Inflammatory macrophage treated with lipopolysaccharide for 4 hours (primary cell): Measurements from ENCODE around the gene ARPC2.

Experiments used
- DNase-seq: peaks from one replicate; pipeline ENCODE4 v3.0.0-alpha.2; 2020

The ARPC2 gene

DNA sequence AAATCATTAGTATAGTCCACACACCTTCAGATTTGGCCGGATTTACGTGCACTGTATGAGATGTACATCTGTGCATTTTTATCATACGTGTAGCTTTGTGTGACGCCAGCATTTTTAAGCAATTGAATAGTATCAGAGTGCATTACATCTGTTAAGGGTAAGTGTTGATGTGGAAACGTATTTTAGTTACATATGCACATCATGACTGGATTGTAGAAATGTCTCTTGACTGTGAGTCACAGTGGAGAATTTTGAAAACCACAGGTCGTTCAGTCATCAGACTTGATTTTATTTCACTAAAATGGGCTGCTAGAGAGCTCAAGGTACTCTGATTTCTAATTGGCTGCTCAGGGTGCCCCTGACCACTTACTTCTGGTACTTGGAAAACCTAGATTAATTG lies 38.5 kb downstream of the ARPC2 start:
- peak; percentile 86 for DNase-seq

GRCh38 chr2:218256612-218257350 lies 39.8 kb downstream of the ARPC2 start:
- DNase-seq, result no peak

- DNase-seq, result peak; percentile 92
These were observed 40.5 kb downstream of the ARPC2 start for GRCh38 chr2:218257390-218257981.

- DNase-seq, result peak; percentile 85
These were observed 42.3 kb downstream of the ARPC2 start for GRCh38 chr2:218259099-218259961.

DNA sequence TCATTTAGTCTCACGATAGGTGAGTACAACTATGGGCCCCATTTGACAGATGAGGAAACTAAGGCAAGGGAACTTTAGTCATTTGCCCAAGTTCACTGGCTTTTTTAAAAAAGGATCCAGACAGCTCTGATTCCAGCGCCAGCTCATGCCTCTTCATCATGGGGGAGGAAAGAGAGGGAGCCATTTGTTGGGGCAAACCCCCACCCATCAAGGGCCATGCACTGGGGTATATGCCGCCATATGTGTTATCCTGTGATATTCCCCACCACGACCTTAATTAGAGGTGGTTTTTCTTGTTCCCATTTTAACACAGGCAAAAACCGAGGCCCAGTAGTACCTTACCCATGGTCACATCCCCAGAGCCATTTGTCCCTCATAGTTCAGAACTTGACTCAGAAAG lies 43.2 kb downstream of the ARPC2 start:
- DNase-seq, result no peak

- DNase-seq, result no peak
These were observed 43.9 kb downstream of the ARPC2 start, which contains the start of gene GPBAR1 for GRCh38 chr2:218260742-218261422. Gene GPBAR1 (plus strand): TSS chr2:218261015. CDS start chr2:218262725, 1,710 bp downstream.

DNA sequence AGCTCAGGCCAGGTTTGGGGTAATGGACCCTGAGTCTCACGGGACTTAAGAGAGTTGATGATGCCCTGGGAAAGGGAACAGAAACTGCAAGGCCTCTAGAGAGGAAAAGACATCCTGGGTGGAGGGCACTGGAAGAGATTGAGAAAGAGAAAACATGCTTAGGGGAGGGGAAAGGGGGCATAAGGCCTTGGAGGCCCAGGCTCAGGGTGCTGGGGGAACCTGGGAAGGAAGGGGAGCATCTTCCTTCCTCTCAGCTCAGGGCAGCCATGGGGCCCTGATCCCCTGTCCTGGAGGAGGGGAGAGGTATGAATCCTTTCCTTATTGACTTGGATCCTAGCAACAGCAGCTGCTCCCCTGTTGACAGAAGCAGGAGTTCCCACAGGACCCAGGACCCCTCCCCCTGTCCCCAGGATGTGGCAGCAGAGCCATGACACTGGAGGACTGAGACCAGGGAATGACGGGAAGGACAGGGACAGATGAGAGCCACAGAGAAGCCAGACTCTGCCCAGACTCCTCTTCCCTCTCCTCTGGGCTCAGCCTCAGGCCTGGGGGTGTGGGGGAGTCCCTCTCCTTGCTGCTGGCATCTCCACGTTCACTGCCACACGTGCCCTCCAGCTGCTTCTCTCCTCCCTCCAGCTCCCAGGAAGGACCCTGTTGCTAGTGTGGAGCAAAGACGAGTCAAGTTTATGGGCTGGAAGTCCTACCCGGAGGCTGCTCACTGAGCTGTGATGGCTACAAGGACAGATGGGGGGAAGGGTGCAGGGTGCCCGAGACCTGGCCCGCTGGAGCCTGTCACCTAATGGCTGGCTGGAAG lies 44.6 kb downstream of the ARPC2 start:
- peak; percentile 72 for DNase-seq

DNA sequence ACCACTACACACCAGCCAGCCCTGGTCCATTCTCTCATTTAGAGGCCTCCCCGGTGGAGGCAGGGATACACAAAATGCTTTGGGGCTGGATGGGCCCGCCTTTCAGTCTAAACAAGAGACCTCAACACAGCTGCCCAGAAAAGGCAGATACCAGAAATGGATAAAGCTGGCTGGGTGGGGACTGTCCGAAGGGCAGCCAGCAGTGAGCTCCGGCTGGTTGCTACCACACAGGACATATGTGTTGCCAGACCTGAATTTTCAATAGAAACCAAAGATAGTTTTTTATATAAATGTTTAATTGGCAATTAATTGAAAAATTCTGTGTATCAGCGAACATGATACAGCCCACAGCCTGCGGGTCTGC lies 45.2 kb downstream of the ARPC2 start:
- DNase-seq, result no peak

DNA sequence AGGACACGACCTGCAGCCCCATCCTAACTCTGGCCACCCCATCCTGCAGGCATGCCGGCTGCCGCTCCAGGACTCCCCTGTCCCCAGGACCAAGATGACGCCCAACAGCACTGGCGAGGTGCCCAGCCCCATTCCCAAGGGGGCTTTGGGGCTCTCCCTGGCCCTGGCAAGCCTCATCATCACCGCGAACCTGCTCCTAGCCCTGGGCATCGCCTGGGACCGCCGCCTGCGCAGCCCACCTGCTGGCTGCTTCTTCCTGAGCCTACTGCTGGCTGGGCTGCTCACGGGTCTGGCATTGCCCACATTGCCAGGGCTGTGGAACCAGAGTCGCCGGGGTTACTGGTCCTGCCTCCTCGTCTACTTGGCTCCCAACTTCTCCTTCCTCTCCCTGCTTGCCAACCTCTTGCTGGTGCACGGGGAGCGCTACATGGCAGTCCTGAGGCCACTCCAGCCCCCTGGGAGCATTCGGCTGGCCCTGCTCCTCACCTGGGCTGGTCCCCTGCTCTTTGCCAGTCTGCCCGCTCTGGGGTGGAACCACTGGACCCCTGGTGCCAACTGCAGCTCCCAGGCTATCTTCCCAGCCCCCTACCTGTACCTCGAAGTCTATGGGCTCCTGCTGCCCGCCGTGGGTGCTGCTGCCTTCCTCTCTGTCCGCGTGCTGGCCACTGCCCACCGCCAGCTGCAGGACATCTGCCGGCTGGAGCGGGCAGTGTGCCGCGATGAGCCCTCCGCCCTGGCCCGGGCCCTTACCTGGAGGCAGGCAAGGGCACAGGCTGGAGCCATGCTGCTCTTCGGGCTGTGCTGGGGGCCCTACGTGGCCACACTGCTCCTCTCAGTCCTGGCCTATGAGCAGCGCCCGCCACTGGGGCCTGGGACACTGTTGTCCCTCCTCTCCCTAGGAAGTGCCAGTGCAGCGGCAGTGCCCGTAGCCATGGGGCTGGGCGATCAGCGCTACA lies 45.9 kb downstream of the ARPC2 start:
- DNase-seq, result no peak

GRCh38 chr2:218263817-218264641 lies 47.0 kb downstream of the ARPC2 start:
- DNase-seq, result peak; percentile 85

DNA sequence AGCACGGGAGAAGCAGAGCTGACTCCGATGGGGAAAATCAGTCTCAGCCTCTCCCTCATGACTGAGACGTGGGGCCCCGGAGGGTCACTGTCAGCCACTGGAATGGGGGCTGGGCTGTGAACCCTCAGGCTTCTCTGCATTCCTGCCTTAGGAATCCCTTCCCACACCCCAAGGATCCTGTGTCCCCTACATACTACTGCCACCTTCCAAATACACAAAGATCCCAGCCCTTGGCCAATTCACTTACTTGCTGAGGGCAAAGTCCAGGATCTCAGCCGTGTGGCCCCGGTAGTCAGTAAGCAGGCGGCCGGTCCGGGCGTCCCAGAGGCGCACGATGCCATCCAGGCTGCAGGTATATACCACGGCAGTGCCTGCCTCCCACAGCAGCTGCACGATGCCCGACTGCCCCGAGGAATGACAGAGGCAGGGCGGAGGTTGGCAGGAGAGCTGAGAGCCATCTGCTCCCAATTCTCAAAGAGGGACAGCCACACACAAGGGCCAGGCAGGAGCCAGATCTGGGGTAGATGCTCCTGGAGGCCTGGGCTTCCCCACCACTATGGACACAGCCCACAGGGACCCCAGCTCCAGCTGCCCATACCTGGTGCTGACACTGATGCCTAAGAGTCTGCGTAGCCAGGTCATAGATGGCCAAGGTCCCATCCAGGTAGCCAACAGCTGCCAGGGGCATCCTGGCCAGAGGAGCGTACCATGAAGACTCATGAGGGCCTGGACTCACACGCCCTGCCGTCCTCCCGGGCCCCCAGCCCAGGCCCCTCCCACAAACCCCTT lies 48.0 kb downstream of the ARPC2 start:
- no peak for DNase-seq

DNA sequence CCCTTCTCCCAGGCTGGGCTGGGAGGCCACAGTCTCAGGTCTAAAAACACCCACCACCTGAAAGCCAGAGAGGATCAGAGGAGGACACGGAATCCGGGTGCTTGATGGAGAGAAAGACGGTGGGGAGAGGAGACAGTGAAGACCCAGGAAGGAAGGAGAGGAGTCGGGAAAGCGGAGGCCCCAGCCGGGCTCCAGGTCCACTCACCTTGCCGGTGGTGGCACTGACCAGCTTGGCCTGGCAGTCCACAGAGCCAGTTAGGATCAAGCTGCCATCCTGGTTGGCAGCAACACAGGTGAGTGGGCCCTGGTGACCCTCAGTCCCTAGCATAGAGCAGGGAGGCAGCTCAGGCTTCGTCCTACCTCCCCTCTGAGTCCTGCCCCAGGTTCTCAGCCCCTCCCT lies 48.6 kb downstream of the ARPC2 start:
- no peak for DNase-seq

GRCh38 chr2:218266316-218266979 lies 49.5 kb downstream of the ARPC2 start:
- DNase-seq, result no peak

GRCh38 chr2:218267259-218267658 lies 50.3 kb downstream of the ARPC2 start:
- DNase-seq, result no peak

DNA sequence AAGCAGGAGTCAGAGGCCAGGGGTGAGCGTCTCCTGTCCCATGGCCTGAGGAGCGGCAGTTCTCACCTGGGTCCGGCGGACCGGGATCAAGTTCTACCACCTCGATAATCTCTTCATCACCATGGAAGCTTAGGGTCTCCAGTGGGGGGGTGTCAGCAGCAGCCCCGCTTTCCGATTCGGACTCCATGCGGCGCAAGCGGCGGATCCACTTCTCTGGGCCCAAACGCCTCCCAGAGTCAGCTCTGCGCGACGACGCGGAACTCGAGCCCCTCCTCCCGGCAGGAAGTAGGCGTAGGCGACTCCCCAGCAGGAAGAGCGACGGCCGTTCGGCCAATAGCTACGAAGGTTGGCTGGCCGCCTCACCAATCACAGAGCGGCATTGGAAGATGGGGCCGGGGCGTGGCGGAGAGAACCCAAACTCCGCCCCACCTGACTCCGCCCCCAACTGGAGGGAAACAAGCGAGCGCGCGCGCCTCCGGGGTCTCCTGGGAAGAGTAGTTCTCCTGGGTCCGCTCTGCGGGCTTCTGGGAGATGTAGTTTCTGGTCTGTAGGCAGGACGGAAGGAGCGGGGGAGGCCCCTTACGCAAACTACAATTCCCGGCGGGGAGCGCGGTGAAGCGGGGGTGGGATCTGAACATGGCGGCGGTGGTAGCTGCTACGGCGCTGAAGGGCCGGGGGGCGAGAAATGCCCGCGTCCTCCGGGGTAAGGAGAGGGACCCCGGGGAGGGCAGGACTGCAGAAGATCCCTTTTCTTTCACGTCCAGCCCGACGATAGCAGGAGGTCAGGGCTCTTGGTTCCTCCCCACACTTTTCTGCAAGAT lies 53.1 kb downstream of the ARPC2 start, which contains the start of the genes AAMP and PNKD:
Gene AAMP (minus strand): TSS at position 238 of the 821 bp plus-strand sequence. CDS start 51 bp downstream, at position 187.
Gene PNKD (plus strand): TSS at position 620 of the 821 bp plus-strand sequence. CDS start 17 bp downstream, at position 637.
- DNase-seq, result peak; percentile 100

GRCh38 chr2:218270721-218271486 lies 53.9 kb downstream of the ARPC2 start:
- peak; percentile 25 for DNase-seq

DNA sequence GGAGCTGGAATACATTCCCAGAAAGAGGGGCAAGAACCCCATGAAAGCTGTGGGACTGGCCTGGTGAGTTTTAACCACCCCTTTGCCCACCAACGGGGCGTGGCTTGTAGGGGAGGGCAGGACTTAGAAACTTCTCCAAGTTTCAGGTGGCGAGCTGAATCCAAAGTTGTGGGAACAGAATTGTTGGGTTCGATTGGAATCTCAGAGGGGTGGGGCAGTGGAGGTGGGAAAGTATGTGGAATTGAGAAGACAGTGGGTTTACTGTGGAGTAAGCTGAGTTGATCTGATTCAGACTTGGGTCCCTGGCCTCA lies 54.5 kb downstream of the ARPC2 start:
- no peak for DNase-seq
